ENCODE data around the gene RHO.

GRCh38 chr3:129514563-129514962, 13.9 kb upstream of the RHO start:
- no peak for TF ChIP-seq POLR2A (IDR thresholded peaks at IDR 0.05)
- TF ChIP-seq, protein P1, sequence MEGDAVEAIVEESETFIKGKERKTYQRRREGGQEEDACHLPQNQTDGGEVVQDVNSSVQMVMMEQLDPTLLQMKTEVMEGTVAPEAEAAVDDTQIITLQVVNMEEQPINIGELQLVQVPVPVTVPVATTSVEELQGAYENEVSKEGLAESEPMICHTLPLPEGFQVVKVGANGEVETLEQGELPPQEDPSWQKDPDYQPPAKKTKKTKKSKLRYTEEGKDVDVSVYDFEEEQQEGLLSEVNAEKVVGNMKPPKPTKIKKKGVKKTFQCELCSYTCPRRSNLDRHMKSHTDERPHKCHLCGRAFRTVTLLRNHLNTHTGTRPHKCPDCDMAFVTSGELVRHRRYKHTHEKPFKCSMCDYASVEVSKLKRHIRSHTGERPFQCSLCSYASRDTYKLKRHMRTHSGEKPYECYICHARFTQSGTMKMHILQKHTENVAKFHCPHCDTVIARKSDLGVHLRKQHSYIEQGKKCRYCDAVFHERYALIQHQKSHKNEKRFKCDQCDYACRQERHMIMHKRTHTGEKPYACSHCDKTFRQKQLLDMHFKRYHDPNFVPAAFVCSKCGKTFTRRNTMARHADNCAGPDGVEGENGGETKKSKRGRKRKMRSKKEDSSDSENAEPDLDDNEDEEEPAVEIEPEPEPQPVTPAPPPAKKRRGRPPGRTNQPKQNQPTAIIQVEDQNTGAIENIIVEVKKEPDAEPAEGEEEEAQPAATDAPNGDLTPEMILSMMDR (IDR thresholded peaks at IDR 0.05): no peak

Measured in body of pancreas (tissue), 4 donors.